ENCODE results near the gene ZC3H13.

DNA sequence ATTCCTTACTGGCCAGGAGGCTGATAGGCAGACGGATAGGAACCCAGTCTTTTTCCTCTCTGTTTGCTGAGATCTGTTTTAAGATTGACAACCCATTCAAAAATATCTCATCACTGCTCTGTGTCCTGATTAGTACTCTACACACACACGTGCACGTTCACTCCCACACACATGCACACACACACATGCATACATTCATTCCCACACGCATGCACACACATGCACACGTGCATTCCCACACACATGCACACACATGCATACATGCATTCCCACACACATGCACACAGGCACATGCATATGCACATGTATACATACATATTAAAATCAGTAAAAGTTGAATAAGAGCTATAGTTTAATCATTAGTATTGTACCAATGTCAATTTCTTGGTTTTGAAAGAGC is 120.4 kb downstream of the ZC3H13 start:
- TF ChIP-seq, protein P1, sequence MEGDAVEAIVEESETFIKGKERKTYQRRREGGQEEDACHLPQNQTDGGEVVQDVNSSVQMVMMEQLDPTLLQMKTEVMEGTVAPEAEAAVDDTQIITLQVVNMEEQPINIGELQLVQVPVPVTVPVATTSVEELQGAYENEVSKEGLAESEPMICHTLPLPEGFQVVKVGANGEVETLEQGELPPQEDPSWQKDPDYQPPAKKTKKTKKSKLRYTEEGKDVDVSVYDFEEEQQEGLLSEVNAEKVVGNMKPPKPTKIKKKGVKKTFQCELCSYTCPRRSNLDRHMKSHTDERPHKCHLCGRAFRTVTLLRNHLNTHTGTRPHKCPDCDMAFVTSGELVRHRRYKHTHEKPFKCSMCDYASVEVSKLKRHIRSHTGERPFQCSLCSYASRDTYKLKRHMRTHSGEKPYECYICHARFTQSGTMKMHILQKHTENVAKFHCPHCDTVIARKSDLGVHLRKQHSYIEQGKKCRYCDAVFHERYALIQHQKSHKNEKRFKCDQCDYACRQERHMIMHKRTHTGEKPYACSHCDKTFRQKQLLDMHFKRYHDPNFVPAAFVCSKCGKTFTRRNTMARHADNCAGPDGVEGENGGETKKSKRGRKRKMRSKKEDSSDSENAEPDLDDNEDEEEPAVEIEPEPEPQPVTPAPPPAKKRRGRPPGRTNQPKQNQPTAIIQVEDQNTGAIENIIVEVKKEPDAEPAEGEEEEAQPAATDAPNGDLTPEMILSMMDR (conservative IDR thresholded peaks at IDR 0.05; ENCODE audit: low read length) = no peak
- TF ChIP-seq EZH2phosphoT487 (IDR thresholded peaks at IDR 0.05; ENCODE audit: borderline replicate concordance) = no peak

All from Loucy (cell line).